Nephron progenitor cell (in vitro differentiated cells): ENCODE data around the gene AGO4.
"Not testable (repeated sequence)": the region's sequence is repeated elsewhere in the genome, so short reads cannot be mapped to it uniquely, and the experiment has no call there.

Source experiments
- DNase-seq: peaks from one replicate; pipeline ENCODE4 v3.0.0; 2021
- H3K27ac Mint-ChIP-seq: 2 replicates; pipeline ENCODE4 v1.8.0; 2021; ENCODE audit warnings: mild to moderate bottlenecking, moderate library complexity, mixed read lengths
- H3K27me3 Mint-ChIP-seq: 2 replicates; pipeline ENCODE4 v1.8.0; 2021; ENCODE audit warnings: mild to moderate bottlenecking, low read depth, mixed read lengths; ENCODE audit not compliant: poor library complexity
- H3K36me3 Mint-ChIP-seq: 2 replicates; pipeline ENCODE4 v1.8.0; 2021; ENCODE audit warnings: low read depth, mixed read lengths
- H3K4me1 Mint-ChIP-seq: 2 replicates; pipeline ENCODE4 v1.8.0; 2021; ENCODE audit warnings: mixed read lengths
- H3K4me3 Mint-ChIP-seq: 2 replicates; pipeline ENCODE4 v1.8.0; 2021; ENCODE audit warnings: mild to moderate bottlenecking, moderate library complexity, mixed read lengths
- H3K9me3 Mint-ChIP-seq: 2 replicates; pipeline ENCODE4 v1.8.0; 2021; ENCODE audit warnings: mild to moderate bottlenecking, moderate library complexity, mixed read lengths
- CTCF ChIP-seq: fragments of 200-600 bp; sonication (generic); IDR thresholded peaks from 2 replicates; pipeline ENCODE4 v1.5.0; 2021; ENCODE audit warnings: antibody characterized with exemption

AGO4 gene

GRCh38 chr1:35809114-35810095 lies 1.6 kb downstream of the AGO4 start:
- Mint-ChIP-seq H3K27me3 (peaks cover 2% of the 10 kb centered on the region), H3K4me1 (peaks cover 30% of the 10 kb centered on the region), H3K36me3 (peaks cover 10% of the 10 kb centered on the region), H3K9me3 (no peaks in the 10 kb centered on the region), H3K27ac (peak overlapping the region; percentile 94), H3K4me3 (peak overlapping the region; percentile 94)
- DNase-seq, result no peak
- no peak for TF ChIP-seq CTCF

- no peak overlapping the region for H3K27ac Mint-ChIP-seq
- peaks cover 2% of the 10 kb centered on the region for H3K27me3 Mint-ChIP-seq
- H3K36me3 Mint-ChIP-seq, result peaks cover 11% of the 10 kb centered on the region
- H3K9me3 Mint-ChIP-seq, result no peaks in the 10 kb centered on the region
- DNase-seq, result no peak
- TF ChIP-seq CTCF, result no peak
- H3K4me1 Mint-ChIP-seq, result peaks cover 25% of the 10 kb centered on the region
- peak overlapping the region; percentile 94 for H3K4me3 Mint-ChIP-seq
These were observed 2.5 kb downstream of the AGO4 start for GRCh38 chr1:35810096-35810881.

- H3K9me3 Mint-ChIP-seq, H3K27me3 Mint-ChIP-seq, H3K4me3 Mint-ChIP-seq, H3K27ac Mint-ChIP-seq, DNase-seq: not testable (repeated sequence)
- H3K36me3 Mint-ChIP-seq, result peaks cover 14% of the 10 kb centered on the region
- peaks cover 20% of the 10 kb centered on the region for H3K4me1 Mint-ChIP-seq
These were observed 4.9 kb downstream of the AGO4 start for GRCh38 chr1:35812754-35813153.

GRCh38 chr1:35825255-35825654 lies 17.4 kb downstream of the AGO4 start:
- Mint-ChIP-seq H3K4me1 (no peaks in the 10 kb centered on the region), H3K27ac (peak overlapping the region; percentile 29), H3K4me3 (no peak overlapping the region), H3K27me3 (no peaks in the 10 kb centered on the region), H3K36me3 (peaks cover 46% of the 10 kb centered on the region), H3K9me3 (no peaks in the 10 kb centered on the region)
- no peak for DNase-seq
- TF ChIP-seq CTCF, result no peak

- Mint-ChIP-seq H3K9me3 (peaks cover 7% of the 10 kb centered on the region), H3K4me3 (no peak overlapping the region)
These were observed 24.6 kb downstream of the AGO4 start for GRCh38 chr1:35832276-35832905.

More at GRCh38 chr1:35832276-35832905, 24.6 kb downstream of the AGO4 start:
- no peak for TF ChIP-seq CTCF
- Mint-ChIP-seq H3K27me3 (no peaks in the 10 kb centered on the region), H3K4me1 (peaks cover 16% of the 10 kb centered on the region), H3K36me3 (peaks cover 66% of the 10 kb centered on the region), H3K27ac (no peak overlapping the region)
- DNase-seq, result no peak
